ENCODE measurements around the gene LRRC25. TPM values are rescaled to one million over a fixed set of nuclear protein-coding genes. Genes with fewer than 3 reads are reported as not detected.
A peak's percentile ranks its signal among the peaks of the same experiment; 100 is the strongest.

Gene LRRC25
- total and polyA plus RNA-seq, 10 of the 15 experiments (the other 5 are each of a cell fraction or from before 2014, with no cell fraction given): 0.38 to 2.9 (median 1.2) TPM

DNA sequence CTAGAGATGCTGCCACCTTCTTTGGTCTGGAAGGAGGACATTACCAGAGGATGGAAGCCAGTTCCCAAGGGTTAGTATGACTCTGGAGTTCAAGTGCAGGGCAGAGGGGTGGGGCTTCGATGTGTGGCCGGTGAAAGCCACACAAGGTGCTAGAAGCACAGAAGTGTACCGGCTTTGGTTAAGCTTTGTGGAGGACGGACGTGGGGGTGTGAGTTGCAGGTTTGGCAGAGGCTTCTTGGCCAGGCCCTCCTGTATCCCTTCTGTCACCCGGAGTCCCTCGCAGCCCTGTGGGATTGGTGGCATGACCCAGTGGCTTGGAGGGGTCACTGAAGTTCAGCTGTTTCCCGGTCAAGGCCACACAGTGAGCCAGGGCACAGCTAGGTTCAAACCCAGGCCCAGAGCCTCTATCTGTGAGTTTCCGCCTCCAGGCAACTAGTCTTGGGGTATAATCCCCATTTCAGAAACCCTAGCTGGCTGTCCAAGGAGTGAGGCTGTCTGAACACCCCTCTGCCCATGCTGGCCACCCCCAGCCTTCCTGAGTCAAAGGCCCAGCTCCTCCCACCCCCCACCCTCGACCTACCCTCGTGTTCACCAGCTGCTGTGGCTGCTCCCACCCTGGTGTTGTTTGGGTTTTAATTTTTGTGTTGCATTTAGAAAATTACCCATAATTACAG, 17.2 kb upstream of the LRRC25 start:
- Histone ChIP-seq H3K4me3 (peak overlapping the region; percentile 59; the same call in 1 of the 2 replicates), H4K20me1 (ENCODE audit: control insufficient read depth, insufficient read depth) (no peaks in the 10 kb centered on the region), H3K9me3 (replicated peaks; ENCODE audit: control insufficient read depth, insufficient read depth, low read length) (no peaks in the 10 kb centered on the region), H3K27me3 (replicated peaks in 1 of 2; ENCODE audit: control insufficient read depth in 2 of 2, insufficient read depth in 2 of 2, low read length in 1 of 2) (no peaks in the 10 kb centered on the region), H3K4me1 (ENCODE audit: control insufficient read depth, insufficient read depth, low read length) (peaks cover 47% of the 10 kb centered on the region), H3K79me2 (ENCODE audit: control insufficient read depth, insufficient read depth, low read length) (peaks cover 5% of the 10 kb centered on the region), H3K27ac (ENCODE audit: control insufficient read depth, insufficient read depth) (peak overlapping the region; percentile 66), H3K36me3 (ENCODE audit: control insufficient read depth in 2 of 2, insufficient read depth in 2 of 2, low read length in 1 of 2) (no peaks in the 10 kb centered on the region), H3K4me2 (ENCODE audit: control insufficient read depth, insufficient read depth) (peak overlapping the region; percentile 56), H3K9ac (ENCODE audit: control insufficient read depth, insufficient read depth, low read length) (peak overlapping the region; percentile 51), H2AFZ (ENCODE audit: control insufficient read depth, low read depth, low read length) (peak overlapping the region; percentile 34)
- RAD21 ChIA-PET (ENCODE audit: unreplicated experiment): interaction anchor here (0.9 to 6.5 kb wide), 15 partner anchors 13 to 302 kb away, joined by 3 to 63 read pairs (median 4); partner anchors contain the start of gene GDF15
- SMC1A ChIA-PET (ENCODE audit: uncharacterized antibody, unreplicated experiment): interaction anchor here (0.6 to 6.6 kb wide), 11 partner anchors 13 to 135 kb away, joined by 3 to 60 read pairs (median 4); no protein-coding TSS in a partner anchor
- ATAC-seq (peak; percentile 20), DNase-seq (ENCODE audit: low read depth, low spot score) (no peak), FAIRE-seq (peak; percentile 88)
- intact Hi-C loops (cut with micrococcal nuclease; ENCODE audit: unreplicated experiment): loop anchor here (10.0 kb wide), 1 partner anchor 210 kb away; the partner anchor contains the start of gene RAB3A
- 15% methylated on average over 11 of the region's 11 CpGs for WGBS (ENCODE audit: insufficient coverage, insufficient replicate concordance, low lambda C conversion rate, missing lambda C conversion rate)
- POLR2A ChIA-PET: interaction anchor here (0.5 to 2.0 kb wide), 8 partner anchors 11 to 134 kb away, joined by 3 to 26 read pairs (median 3); partner anchors contain the start of genes JUND and LSM4
- in situ Hi-C loops (cut with MboI): no loop called here
- CTCF ChIA-PET: interaction anchor here (0.8 to 8.8 kb wide), 19 partner anchors 13 to 254 kb away, joined by 3 to 88 read pairs (median 6); partner anchors contain the start of genes GDF15 and JUND
- TF ChIP-seq HDGF (IDR thresholded peaks at IDR 0.05) (peak; percentile 80; the same call in 1 of the 2 replicates), ZNF207 (IDR thresholded peaks at IDR 0.05; ENCODE audit: borderline replicate concordance) (no peak), NBN (IDR thresholded peaks at IDR 0.05) (peak; percentile 49; the same call in 1 of the 2 replicates), RUNX3 (IDR thresholded peaks at IDR 0.05; ENCODE audit: low read length) (peak; percentile 63), RELA (IDR thresholded peaks at IDR 0.05; ENCODE audit: borderline replicate concordance, partially characterized antibody) (no peak), SP1 (IDR thresholded peaks at IDR 0.05; ENCODE audit: low read depth, low read length) (peak; percentile 16), NR2F1 (conservative IDR thresholded peaks at IDR 0.05) (peak; percentile 59), CBX3 (IDR thresholded peaks at IDR 0.05; ENCODE audit: borderline replicate concordance, low read depth) (no peak), ATF7 (IDR thresholded peaks at IDR 0.05; ENCODE audit: low read depth) (peak; percentile 43)
- TF ChIP-seq, protein P1, sequence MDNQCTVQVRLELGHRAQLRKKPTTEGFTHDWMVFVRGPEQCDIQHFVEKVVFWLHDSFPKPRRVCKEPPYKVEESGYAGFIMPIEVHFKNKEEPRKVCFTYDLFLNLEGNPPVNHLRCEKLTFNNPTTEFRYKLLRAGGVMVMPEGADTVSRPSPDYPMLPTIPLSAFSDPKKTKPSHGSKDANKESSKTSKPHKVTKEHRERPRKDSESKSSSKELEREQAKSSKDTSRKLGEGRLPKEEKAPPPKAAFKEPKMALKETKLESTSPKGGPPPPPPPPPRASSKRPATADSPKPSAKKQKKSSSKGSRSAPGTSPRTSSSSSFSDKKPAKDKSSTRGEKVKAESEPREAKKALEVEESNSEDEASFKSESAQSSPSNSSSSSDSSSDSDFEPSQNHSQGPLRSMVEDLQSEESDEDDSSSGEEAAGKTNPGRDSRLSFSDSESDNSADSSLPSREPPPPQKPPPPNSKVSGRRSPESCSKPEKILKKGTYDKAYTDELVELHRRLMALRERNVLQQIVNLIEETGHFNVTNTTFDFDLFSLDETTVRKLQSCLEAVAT (IDR thresholded peaks at IDR 0.05): peak; percentile 24; the same call in 1 of the 2 replicates
- BruUV-seq (replicated peaks): no TSS peak
